ENCODE data around the gene LRRC55. TPM values are rescaled to one million over a fixed set of nuclear protein-coding genes. Genes with fewer than 3 reads are reported as not detected.

Gene LRRC55
- total RNA-seq, 3 donors from 2014 or later: not detected

GRCh38 chr11:57197762-57198161 lies 16.0 kb downstream of the LRRC55 start:
- no peaks in the 10 kb centered on the region for H3K4me1 ChIP-seq
- no peaks in the 10 kb centered on the region for H3K9me3 ChIP-seq
- TF ChIP-seq, protein P1, sequence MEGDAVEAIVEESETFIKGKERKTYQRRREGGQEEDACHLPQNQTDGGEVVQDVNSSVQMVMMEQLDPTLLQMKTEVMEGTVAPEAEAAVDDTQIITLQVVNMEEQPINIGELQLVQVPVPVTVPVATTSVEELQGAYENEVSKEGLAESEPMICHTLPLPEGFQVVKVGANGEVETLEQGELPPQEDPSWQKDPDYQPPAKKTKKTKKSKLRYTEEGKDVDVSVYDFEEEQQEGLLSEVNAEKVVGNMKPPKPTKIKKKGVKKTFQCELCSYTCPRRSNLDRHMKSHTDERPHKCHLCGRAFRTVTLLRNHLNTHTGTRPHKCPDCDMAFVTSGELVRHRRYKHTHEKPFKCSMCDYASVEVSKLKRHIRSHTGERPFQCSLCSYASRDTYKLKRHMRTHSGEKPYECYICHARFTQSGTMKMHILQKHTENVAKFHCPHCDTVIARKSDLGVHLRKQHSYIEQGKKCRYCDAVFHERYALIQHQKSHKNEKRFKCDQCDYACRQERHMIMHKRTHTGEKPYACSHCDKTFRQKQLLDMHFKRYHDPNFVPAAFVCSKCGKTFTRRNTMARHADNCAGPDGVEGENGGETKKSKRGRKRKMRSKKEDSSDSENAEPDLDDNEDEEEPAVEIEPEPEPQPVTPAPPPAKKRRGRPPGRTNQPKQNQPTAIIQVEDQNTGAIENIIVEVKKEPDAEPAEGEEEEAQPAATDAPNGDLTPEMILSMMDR (IDR thresholded peaks at IDR 0.05): no peak
- no peak for TF ChIP-seq POLR2AphosphoS5 (IDR thresholded peaks at IDR 0.05)
- no peak for TF ChIP-seq POLR2A (IDR thresholded peaks at IDR 0.05)
- no peak for DNase-seq (ENCODE audit: low spot score in 2 of 2)
- H3K36me3 ChIP-seq: no peaks in the 10 kb centered on the region
- no peaks in the 10 kb centered on the region for H3K27me3 ChIP-seq
- no peak overlapping the region for H3K27ac ChIP-seq
- H3K4me3 ChIP-seq: no peak overlapping the region
- intact Hi-C loops (cut with DNase I; ENCODE audit: low total_unique reads): loop anchor here (10.0 kb wide), 1 partner anchor 1127 kb away; no protein-coding TSS in a partner anchor

- no peak overlapping the region for H3K27ac ChIP-seq
- H3K27me3 ChIP-seq: no peaks in the 10 kb centered on the region
- no peak overlapping the region for H3K4me3 ChIP-seq
- no peaks in the 10 kb centered on the region for H3K36me3 ChIP-seq
- H3K4me1 ChIP-seq: no peaks in the 10 kb centered on the region
- no peaks in the 10 kb centered on the region for H3K9me3 ChIP-seq
- intact Hi-C loops (cut with DNase I; ENCODE audit: low total_unique reads): loop anchor here (10.0 kb wide), 1 partner anchor 1125 kb away; no protein-coding TSS in a partner anchor
- TF ChIP-seq POLR2A (IDR thresholded peaks at IDR 0.05): no peak
- TF ChIP-seq, protein P1 (IDR thresholded peaks at IDR 0.05): no peak
- TF ChIP-seq POLR2AphosphoS5 (IDR thresholded peaks at IDR 0.05): no peak
- no peak for DNase-seq (ENCODE audit: low spot score in 2 of 2)
Measured at GRCh38 chr11:57199330-57199729, 17.6 kb downstream of the LRRC55 start.

- H3K9me3 ChIP-seq: no peaks in the 10 kb centered on the region
- peak overlapping the region in 1 of 2 donors; percentile 48 for H3K27ac ChIP-seq
- H3K36me3 ChIP-seq: no peaks in the 10 kb centered on the region
- intact Hi-C loops (cut with DNase I; ENCODE audit: low total_unique reads): no loop called here
- no peaks in the 10 kb centered on the region for H3K4me1 ChIP-seq
- no peak for DNase-seq (ENCODE audit: low spot score in 2 of 2)
- H3K27me3 ChIP-seq: no peaks in the 10 kb centered on the region
- no peak for TF ChIP-seq POLR2A (IDR thresholded peaks at IDR 0.05)
- TF ChIP-seq, protein P1 (IDR thresholded peaks at IDR 0.05): no peak
- no peak for TF ChIP-seq POLR2AphosphoS5 (IDR thresholded peaks at IDR 0.05)
- no peak overlapping the region for H3K4me3 ChIP-seq
Measured at GRCh38 chr11:57200917-57201316, 19.2 kb downstream of the LRRC55 start.

DNA sequence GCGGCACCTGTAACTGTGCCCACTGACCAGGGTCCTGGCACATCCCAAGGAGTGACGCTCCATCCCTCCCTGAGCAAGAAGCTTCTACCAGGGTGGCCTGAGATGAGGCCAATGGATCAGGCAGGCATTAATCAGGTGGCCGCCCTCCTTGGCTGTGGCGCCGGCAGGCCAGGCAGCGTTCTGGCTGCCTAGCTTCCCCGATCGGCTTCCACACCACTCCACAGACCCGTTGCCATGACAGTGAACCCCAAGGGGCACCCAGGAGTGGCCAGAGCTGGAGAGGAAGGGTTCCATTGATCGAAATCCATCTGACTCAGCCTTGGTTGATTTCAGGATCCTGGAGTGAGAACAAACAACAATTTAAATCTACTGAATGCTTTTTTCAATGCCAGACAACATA lies 20.5 kb downstream of the LRRC55 start:
- Histone ChIP-seq H3K36me3 (no peaks in the 10 kb centered on the region), H3K27me3 (no peaks in the 10 kb centered on the region), H3K4me1 (no peaks in the 10 kb centered on the region), H3K27ac (peak overlapping the region in 1 of 2 donors; percentile 32), H3K9me3 (no peaks in the 10 kb centered on the region), H3K4me3 (no peak overlapping the region)
- no peak for DNase-seq (ENCODE audit: low spot score in 2 of 2)
- intact Hi-C loops (cut with DNase I; ENCODE audit: low total_unique reads): no loop called here
- no peak for TF ChIP-seq POLR2A (IDR thresholded peaks at IDR 0.05)
- no peak for TF ChIP-seq POLR2AphosphoS5 (IDR thresholded peaks at IDR 0.05)
- TF ChIP-seq, protein P1 (IDR thresholded peaks at IDR 0.05): no peak

- no peak overlapping the region for H3K4me3 ChIP-seq
- no peak for TF ChIP-seq POLR2A (IDR thresholded peaks at IDR 0.05)
- TF ChIP-seq POLR2AphosphoS5 (IDR thresholded peaks at IDR 0.05): no peak
- intact Hi-C loops (cut with DNase I; ENCODE audit: low total_unique reads): no loop called here
- DNase-seq (ENCODE audit: low spot score in 2 of 2): no peak
- H3K9me3 ChIP-seq: no peaks in the 10 kb centered on the region
- H3K27ac ChIP-seq: no peak overlapping the region
- no peaks in the 10 kb centered on the region for H3K36me3 ChIP-seq
- H3K27me3 ChIP-seq: no peaks in the 10 kb centered on the region
- H3K4me1 ChIP-seq: no peaks in the 10 kb centered on the region
Measured at GRCh38 chr11:57203359-57203758, 21.6 kb downstream of the LRRC55 start.
